ENCODE measurements around the gene TMEM184C.
A peak's percentile ranks its signal among the peaks of the same experiment; 100 is the strongest.

TMEM184C gene

DNA sequence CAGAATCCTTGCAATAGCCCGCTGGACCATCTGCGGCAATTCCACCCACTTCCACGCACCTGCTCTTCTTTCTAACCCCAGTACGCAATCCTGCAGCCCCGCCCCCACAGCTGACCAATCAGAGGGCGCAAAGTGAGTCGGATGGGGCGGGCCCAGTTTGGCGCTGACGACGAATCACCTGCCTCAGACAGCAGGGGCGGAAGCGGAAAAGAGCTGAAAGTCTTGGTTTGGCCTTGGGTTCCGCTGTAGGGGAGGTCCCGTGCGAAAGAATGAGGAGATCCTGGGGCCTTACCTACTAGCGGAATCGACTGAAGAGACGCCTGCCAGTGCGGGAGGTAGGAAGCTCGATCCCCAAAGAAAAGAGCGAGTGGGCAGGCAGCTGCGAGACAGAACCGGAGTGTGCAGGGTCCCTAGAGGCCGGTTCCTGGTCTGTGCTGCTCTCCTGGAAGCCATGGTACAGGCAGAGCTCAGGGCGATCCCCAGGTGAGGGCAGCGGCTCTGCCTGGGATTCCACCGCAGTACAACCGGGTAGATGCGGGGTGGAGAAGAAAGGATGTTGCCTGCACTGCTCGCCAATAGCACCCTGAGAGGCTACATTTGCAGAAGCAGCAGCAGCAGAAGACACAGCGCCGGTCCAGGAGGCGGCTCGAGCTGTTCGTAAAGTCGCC lies at the start of gene TMEM184C:
Gene TMEM184C (plus strand): TSS at position 225 of the 668 bp plus-strand sequence. CDS start 560 bp downstream, outside the sequence.
- in situ Hi-C loops (cut with MboI; ENCODE audit: low pct_unique_long_range_greater_than_20kb, low sequenced_read_pairs, unreplicated experiment) = no loop called here
- DNase-seq (ENCODE audit: low spot score) = peak; percentile 87
- TF ChIP-seq, protein P1, sequence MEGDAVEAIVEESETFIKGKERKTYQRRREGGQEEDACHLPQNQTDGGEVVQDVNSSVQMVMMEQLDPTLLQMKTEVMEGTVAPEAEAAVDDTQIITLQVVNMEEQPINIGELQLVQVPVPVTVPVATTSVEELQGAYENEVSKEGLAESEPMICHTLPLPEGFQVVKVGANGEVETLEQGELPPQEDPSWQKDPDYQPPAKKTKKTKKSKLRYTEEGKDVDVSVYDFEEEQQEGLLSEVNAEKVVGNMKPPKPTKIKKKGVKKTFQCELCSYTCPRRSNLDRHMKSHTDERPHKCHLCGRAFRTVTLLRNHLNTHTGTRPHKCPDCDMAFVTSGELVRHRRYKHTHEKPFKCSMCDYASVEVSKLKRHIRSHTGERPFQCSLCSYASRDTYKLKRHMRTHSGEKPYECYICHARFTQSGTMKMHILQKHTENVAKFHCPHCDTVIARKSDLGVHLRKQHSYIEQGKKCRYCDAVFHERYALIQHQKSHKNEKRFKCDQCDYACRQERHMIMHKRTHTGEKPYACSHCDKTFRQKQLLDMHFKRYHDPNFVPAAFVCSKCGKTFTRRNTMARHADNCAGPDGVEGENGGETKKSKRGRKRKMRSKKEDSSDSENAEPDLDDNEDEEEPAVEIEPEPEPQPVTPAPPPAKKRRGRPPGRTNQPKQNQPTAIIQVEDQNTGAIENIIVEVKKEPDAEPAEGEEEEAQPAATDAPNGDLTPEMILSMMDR (IDR thresholded peaks at IDR 0.05; ENCODE audit: extremely low read depth, insufficient read depth, missing control alignments) = no peak

DNA sequence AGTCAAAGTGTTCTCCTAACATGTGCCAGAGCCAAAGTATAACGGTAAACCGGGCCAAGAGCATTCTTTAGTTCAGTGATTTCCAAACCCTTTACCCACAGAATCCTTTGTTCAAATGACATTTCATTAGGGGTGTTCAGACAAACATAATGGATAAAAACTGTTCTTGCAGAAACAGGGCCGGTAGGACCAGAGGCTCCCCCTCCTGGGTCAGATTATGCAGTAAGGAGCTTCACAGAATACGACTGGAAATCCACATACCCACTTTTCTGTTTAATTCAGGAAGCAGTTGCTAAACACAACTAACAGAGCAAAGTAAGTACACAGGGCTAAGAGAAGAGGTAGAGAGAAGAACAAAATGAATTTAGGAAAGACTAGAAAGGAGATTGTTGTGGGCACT lies 46.6 kb upstream of the TMEM184C start:
- in situ Hi-C loops (cut with MboI; ENCODE audit: low pct_unique_long_range_greater_than_20kb, low sequenced_read_pairs, unreplicated experiment) = no loop called here
- TF ChIP-seq, protein P1 (IDR thresholded peaks at IDR 0.05; ENCODE audit: extremely low read depth, insufficient read depth, missing control alignments) = no peak
- DNase-seq (ENCODE audit: low spot score) = no peak

DNA sequence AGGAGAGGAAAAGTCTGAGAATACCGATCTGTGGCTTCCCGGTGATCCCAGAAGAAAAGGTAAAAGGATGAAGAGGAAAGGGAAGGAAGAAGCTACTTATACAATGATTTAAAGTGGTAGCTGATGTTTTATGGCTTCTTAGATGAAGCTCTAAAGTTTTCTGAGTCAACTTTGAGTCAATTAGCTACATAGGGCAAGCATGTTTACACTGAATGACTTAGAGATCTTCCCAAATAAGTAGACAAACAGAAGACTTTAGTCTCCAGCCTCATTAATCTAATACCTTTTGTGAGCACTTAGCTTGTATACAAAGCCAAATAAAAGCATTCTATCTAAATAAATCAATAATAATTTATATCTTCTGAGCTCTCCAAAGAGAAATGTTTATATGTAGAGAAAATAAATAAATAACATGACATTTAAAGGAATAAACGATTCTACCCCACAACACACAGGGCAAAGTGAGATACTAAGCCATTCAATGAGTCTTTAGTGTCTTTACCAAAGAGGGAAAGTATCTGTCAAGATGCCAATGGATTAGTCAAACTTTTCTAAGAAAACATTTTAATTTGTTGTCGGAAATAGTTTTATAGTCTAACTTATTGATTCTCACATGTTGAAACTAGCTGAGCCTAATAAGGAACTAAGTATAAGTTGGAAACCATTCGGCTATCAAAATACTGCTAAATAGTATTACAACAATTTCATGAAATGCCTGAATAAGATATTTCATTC lies 46.0 kb upstream of the TMEM184C start:
- DNase-seq (ENCODE audit: low spot score) = no peak
- in situ Hi-C loops (cut with MboI; ENCODE audit: low pct_unique_long_range_greater_than_20kb, low sequenced_read_pairs, unreplicated experiment) = no loop called here

DNA sequence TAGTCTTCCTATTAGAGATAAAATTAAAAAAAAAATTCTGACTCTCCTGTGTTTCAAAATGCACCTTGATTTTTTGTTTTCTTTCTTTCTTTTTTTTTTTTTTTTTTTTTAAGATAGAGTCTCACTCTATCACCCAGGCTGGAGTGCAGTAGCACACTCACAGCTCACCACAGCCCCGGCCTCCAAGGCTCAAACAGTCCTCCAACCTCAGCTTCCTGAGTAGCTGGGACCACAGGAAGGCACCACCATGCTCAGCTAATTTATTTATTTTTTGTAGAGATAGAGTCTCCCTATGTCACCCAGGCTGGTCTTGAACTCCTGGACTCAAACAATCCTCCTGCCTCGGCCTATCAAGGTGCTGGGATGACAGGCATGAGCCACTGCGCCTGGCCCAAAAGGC lies 41.1 kb upstream of the TMEM184C start:
- TF ChIP-seq, protein P1 (IDR thresholded peaks at IDR 0.05; ENCODE audit: extremely low read depth, insufficient read depth, missing control alignments) = no peak
- DNase-seq (ENCODE audit: low spot score) = no peak
- in situ Hi-C loops (cut with MboI; ENCODE audit: low pct_unique_long_range_greater_than_20kb, low sequenced_read_pairs, unreplicated experiment) = loop anchor here (25.0 kb wide), 1 partner anchor 414 kb away; no protein-coding TSS in a partner anchor

More for the DNA sequence above, 46.0 kb upstream of the TMEM184C start:
- TF ChIP-seq, protein P1 (IDR thresholded peaks at IDR 0.05; ENCODE audit: extremely low read depth, insufficient read depth, missing control alignments) = no peak

DNA sequence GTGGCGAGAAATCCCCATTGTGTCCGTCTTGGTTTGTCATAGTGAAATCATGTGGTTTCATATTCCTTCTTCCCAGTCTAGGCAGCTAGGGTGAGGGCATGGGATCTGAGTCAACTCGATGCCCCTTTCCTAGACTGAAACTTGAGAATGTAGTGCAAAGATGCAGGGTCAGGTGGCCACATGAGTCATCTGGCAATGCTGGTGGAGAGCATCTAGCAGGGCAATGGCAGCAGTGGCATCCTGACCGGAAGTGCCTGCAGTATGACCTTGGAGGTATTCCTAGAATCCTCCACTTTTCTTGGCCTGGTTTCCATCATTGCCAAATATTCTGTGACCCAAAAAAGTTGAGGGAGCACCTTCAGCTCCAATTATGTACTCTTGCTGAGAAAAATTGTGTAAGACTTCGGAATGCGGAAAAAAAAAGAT lies 39.1 kb upstream of the TMEM184C start:
- DNase-seq (ENCODE audit: low spot score) = no peak
- TF ChIP-seq, protein P1 (IDR thresholded peaks at IDR 0.05; ENCODE audit: extremely low read depth, insufficient read depth, missing control alignments) = no peak
- in situ Hi-C loops (cut with MboI; ENCODE audit: low pct_unique_long_range_greater_than_20kb, low sequenced_read_pairs, unreplicated experiment) = loop anchor here (25.0 kb wide), 1 partner anchor 416 kb away; no protein-coding TSS in a partner anchor

DNA sequence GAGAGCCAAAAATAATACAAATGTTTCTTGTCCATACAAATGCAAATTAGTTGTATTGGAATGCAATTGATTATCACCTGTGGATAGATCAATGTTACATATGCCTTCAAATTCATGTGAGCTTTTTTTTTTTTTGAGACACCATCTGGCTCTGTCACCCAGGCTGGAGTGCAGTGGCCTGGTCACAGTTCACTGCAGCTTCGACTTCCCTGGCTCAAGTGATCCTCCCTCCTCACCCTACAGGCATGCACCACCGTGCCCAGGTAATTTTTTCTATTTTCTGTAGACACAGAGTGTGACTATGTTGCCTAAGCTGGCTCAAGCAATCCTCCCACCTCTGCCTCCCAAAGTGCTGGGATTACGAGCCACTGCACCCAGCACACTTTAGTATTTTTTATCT lies 38.6 kb upstream of the TMEM184C start:
- TF ChIP-seq, protein P1 (IDR thresholded peaks at IDR 0.05; ENCODE audit: extremely low read depth, insufficient read depth, missing control alignments) = no peak
- in situ Hi-C loops (cut with MboI; ENCODE audit: low pct_unique_long_range_greater_than_20kb, low sequenced_read_pairs, unreplicated experiment) = loop anchor here (25.0 kb wide), 1 partner anchor 416 kb away; no protein-coding TSS in a partner anchor
- DNase-seq (ENCODE audit: low spot score) = no peak
